Measurements from ENCODE around the gene HDAC9.
A peak's percentile ranks its signal among the peaks of the same experiment; 100 is the strongest.
"Not testable (repeated sequence)": the region's sequence is repeated elsewhere in the genome, so short reads cannot be mapped to it uniquely, and the experiment has no call there.

HDAC9 gene

DNA sequence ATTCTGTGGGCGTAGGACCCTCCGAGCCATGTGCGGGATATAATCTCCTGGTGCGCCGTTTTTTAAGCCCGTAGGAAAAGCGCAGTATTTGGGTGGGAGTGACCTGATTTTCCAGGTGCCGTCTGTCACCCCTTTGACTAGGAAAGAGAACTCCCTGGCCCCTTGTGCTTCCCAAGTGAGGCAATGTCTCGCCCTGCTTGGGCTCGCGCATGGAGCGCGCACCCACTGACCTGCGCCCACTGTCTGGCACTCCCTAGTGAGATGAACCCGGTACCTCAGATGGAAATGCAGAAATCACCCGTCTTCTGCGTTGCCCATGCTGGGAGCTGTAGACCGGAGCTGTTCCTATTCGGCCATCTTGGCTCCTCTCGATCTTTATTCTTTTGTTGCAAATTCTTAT, 495.2 kb downstream of the HDAC9 start:
- not testable (repeated sequence) for DNase-seq

DNA sequence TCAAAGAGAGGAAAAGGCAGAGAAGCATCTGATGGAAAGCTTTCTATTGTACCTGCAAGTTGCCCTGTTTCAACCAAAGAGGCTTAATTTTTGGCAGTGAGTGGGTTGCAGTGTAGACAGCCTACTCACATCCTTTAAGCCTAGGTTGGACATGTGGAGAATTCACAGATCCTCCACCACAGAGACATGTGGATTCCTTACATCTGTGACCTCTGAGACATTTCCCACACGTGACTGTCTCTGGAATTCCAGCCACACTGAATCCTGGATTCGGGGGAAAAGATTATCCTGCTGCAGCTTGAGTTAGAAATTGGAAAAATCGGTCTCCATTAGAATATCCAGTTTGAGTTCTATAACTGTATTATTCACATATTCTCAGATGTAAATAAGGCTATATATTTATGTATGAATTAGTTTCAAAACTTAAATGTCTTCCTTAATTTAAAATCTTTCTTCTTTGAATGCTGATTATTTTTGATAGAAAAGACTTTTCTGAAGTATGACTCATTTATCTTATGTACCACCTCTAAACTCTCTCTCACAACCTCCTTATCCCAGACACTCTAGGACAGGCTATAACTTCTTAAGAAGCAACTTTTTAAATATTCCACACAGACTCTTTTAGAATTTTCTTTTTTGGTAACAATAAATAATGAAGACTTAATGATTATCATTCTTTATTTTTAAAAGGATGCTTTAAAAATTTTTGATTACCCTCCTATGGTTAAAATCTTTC, 498.6 kb downstream of the HDAC9 start:
- DNase-seq: no peak

DNA sequence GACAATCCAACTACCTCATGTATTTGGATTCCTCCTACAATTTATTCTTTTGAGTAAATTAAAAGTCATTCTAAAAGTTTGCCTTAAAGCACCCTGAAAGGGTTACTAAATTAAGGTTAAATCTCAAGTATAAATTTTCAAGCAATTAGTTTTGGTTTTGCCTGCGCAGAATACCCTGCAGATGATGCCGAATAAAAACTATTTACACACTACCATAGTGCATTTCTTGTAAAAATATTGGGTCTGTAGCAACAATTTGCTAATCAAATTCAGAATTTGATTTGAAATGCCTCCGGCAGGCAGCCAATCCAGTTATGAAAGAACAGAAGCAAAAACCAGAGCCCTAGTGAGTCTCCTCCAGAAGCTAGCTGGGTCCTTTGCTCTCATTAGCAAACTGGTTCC, 499.7 kb downstream of the HDAC9 start:
- DNase-seq: no peak

DNA sequence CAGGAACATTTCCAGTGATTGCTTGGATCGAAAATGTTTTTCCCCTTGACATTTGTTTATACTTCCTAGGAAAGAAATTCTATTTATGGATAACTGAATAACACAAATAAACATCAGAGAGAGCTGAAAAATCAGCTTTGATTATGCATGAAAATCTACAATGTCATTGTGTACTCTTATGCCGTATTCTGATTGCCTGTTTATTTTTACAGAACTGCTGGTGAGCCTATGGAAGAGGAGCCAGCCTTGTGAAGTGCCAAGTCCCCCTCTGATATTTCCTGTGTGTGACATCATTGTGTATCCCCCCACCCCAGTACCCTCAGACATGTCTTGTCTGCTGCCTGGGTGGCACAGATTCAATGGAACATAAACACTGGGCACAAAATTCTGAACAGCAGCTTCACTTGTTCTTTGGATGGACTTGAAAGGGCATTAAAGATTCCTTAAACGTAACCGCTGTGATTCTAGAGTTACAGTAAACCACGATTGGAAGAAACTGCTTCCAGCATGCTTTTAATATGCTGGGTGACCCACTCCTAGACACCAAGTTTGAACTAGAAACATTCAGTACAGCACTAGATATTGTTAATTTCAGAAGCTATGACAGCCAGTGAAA, 500.4 kb downstream of the HDAC9 start:
- DNase-seq: no peak

DNA sequence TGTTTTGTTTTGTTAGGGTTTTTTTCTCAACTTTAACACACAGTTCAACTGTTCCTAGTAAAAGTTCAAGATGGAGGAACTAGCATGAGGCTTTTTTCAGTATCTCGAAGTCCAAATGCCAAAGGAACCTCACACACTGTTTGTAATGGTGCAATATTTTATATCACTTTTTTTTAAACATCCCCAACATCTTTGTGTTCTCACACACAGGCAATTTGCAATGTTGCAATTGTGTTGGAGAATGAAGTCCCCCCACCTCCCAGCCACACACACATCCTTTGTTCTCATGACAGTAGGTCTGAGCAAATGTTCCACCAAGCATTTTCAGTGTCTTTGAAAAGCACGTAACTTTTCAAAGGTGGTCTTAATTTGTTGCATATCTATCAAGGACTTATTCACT, 501.0 kb downstream of the HDAC9 start:
- DNase-seq: no peak

DNA sequence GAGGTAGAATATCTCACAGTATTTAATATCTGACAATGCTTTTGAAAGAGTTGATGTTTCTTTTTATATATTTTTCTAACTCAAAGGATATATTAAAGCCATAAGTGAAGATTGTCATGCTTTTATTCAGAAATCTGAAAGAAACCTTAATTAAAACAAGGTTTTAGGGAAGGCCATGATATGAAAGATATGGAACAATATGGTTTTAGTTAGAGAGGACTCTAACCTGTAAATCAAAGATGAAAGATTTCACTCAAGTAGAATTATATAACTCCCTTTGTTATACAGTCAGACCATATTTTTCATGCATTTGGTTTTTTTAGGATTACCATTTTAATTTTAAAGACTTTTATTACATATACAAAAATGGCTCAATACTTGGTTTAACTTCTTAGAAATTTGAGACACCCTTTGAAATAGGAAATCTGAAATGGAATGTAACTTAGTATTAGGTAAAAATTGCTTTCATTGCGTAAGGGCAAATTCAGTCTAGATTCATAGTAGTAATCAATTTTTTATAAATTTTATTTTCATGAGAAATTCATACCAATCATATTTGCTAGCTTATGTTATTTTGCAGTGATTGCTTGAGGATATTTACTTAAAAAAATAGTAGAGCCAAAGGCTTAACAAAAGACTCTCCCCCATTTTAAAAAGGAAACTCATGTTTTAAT, 502.1 kb downstream of the HDAC9 start:
- no peak for DNase-seq

DNA sequence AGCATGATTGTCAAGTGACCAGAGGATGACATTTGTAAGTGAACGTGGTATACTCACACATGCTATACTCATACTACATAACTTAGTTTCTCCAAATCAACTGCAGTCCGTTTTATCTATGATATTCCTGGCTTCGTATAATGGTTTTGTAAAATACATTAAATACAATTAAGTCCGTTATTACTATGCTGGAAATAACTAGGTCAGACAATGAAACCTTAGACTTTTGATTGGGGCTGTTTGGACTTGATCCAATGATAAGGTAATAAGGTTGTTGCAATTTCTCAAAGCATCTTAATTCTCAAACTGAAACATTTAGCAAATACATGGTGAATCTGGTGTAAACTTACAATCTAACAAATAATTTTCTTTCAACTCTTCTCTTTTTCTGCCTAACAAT, 504.9 kb downstream of the HDAC9 start:
- DNase-seq: no peak

DNA sequence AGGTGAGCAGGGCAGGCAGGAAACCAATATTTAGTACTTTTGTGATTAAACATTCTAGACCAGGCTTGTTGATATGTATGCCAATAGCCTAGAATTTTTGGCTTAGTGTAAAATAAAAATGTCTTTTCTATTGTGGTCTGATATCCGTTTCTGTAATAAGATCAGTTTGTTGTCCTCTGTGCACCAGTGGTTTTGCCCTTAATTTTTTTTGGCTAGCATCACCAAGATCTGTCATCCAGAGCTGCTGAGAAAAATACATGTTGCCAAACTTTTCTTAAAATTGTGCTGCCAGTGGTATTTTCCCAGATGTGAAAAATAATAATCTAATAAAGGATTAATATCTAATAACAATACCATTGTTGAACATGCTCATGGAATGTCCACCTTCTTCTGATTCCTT, 506.3 kb downstream of the HDAC9 start:
- no peak for DNase-seq

DNA sequence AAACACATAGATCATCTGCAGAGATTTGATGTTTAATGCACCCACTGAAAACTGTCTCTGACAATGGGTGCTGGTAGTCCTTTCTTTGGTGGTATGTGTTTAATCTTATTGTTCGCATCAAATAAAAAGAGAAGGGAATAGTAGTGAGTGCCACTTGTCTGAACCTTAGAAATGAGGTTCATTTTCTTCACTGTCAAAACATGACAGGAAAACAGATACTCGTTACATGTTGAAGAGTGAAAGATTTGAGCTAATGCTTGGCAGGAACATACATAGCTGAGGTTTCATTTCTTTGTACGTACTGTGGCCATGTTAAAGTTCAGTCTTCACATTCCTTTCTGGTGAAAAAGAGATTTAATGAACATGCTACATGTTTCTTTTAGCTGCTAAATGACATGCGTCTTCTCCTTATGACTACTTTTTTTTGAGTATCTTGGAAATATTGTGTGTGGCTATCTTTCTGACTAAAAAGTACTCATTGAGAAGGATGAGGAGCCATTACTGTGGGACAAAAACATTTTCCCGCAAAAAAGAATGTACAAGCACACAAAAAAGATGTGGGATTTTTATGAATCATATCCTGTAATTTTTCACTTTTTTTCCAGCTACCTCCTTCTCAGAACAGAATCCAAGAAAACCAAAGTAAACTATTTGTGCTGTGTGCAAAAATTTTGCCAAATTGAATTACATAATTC, 513.8 kb downstream of the HDAC9 start:
- DNase-seq: no peak

DNA sequence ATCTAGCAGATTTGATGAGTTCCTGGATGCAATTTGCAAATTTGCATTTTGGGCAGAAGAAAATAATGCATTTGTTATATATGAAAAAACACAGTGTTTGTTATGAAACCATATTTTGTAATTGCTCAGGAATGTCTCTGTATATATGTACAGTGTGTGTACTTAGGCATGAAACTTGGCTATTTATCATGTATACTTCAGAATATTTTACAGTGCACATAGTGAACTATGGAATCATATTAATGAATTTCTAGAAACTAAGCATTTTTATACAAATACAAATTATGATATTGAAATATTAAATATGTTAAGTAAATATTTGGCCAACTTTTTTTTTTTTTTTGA, 514.4 kb downstream of the HDAC9 start:
- no peak for DNase-seq

DNA sequence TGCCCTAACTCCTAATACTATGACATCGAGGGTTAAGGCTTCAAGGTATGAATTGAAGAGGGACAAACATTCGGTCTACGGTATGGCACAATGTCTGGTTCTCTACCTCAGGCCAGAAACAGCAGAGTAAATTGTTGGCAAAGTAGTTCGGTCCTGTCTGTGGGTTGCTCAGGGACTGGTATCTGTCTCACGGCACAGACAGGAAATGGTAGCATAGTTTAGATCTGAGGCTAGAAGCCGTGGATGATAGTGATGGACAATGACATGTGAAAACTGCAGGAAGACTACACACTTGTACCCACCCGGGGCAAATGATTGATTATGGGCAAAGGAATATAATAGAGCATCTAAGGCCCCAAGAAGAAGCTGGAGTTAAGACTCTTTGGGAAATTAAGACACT, 515.7 kb downstream of the HDAC9 start:
- no peak for DNase-seq

DNA sequence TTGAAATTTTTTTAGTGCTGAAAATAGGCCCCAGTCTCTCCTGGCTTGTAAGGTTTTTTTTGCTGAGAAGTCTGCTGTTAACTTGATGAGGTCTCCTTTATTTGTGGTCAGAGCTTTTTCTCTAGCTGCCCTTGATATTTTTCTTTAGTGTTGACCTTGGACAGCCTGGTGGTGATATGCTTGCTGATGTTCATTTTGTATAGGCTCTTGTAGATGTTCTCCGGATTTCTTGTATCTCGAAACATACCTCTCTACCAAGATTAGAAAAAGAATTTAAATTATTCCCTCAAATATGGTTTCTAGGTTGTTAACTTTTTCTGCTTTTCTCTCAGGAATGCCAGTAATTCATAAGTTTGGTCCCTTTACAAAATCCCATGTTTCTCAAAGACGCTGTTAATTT, 519.5 kb downstream of the HDAC9 start:
- no peak for DNase-seq

DNA sequence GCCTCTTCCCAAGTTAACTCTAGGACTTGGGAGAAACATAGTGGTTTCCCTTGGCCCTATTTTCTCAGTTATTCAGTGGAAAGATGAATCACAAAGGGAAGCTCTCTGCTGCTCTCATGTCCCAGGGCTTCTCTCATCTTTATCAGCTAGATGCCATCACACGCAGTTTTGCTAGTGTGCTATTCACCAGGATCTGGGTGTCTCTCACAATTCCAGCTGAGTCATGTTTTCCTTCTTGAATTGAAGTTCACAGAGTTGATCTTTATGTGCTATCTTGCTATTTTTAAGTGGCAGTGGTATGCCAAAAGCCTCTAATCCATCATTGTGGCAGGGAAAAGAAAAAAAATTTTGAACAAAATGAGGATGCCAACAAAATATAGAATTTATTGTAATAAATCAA, 520.6 kb downstream of the HDAC9 start:
- DNase-seq: no peak

DNA sequence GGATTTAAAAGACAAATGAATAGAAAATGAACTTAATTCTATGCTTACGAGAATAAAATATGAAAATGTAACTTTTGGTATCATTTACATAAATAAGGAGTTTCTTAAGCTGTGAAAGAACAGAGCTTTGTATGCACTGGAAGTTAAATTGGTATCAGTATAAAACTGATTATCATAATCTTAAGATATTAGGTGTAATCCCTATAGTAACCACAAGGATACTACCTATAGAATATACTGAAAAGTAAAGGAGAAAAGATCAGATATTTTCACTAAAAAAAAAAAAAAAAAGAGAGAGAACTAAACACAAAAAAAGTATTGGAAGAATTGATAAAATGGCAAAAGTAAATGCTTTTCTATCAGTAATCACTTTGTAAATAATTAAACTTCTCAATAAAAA, 521.8 kb downstream of the HDAC9 start:
- DNase-seq: no peak

DNA sequence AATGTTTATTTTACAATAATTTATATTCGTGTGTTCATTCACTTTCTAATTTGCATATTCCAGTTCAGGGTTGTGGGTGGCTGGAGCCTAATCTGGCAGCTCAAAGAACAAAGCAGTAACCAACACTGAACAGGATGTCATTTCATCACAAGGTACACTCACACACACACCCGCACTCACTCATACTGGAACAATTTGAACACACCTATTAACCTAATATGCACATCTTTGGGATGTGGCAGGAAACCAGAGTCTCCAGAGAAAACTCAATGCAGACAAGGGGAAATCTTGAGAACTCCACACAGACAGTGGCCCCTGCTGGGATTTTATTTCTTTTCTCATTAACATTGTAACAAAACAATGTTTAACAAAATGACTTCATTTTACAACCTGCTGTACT, 524.5 kb downstream of the HDAC9 start:
- DNase-seq: no peak

DNA sequence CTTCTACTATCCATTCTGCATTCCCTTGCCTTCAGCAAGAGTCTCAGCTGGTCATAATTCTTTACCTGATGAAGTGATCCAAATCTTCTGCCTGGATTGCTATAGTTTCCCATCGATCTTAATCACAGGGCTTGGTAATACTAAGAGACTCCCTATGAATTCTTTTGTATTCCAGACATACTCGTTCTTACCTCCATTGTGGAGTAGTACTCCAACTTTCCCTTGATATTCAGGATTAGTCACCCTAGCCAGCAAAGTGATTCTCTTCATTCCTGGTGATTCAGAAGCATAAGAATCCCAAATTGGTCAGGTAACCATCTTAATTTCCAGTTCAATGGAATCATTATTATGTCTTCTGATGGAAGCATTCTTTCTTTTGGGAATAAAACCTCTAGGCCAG, 525.2 kb downstream of the HDAC9 start:
- DNase-seq: no peak

DNA sequence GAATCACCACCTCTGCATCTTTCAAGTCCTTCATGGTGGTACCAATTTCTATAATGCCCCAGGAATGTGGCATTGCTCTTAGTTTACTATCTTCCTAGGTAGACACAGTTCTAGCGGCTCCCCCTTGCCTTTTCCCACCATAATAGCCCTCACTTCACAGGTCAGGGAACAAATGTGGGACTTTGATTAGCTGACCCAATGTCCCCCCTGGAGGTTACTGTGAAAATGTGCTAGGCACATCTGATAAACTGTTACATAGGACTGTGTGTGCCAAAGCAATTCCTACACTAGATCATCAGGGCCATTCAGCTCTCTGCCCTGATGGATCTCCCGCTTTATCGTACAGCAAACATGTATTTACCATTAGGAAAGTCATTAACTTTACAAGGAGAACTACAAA, 527.9 kb downstream of the HDAC9 start:
- no peak for DNase-seq

DNA sequence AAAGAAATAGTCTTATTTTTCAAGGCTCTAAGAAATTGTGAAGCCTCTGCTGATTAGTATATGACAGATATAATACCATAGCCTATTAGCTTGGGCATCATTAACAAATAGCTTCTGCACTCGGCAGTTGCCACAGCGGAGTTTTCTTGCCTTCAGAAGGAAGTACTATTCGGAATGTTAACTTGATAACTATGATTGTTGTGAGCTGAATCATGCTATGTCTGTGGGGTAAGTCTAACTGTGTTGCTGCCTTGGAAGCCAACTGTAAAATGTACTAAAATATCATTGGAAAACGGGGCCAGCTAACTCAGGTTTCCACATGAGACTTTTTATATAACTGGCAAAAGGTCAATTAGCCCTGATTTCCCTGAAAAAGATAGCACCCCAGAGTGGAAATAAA, 528.7 kb downstream of the HDAC9 start:
- DNase-seq: no peak

DNA sequence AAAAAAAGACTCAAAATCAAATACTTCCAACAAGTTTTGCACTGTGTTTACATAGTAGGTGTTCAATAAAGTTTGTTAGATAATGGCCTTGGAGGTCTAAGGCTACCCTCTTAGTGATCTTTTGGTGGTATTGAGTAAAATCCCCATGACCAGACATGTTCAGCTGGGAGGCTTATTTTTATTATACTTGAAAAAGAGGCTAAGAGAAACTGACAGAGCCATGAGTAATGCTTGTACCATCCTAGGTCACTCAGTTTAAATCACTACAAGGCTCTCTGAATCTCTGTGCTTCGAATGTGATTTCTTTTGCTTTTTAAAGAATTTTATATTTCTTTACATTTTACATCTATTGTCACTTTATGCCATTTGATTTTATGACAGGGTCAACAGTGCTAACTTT, 531.3 kb downstream of the HDAC9 start:
- no peak for DNase-seq

DNA sequence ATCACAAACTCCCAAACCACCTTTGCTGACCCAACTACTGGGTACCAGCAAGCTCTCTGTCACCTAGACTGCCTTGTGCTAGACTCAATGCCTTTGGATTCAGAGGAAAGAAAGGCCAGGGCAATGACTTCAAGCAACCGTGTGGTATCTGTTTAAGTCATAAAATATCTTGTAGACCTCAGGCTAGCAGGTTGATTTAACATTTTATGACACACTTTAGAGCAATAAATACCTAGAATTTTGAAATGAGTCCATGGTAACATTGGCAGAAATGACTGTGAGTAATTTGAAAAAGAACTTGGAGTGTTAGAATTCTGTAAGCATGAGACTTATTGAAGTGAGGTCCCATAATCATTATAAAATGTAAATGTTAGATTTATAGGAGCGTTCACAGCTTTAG, 534.7 kb downstream of the HDAC9 start:
- DNase-seq: no peak

DNA sequence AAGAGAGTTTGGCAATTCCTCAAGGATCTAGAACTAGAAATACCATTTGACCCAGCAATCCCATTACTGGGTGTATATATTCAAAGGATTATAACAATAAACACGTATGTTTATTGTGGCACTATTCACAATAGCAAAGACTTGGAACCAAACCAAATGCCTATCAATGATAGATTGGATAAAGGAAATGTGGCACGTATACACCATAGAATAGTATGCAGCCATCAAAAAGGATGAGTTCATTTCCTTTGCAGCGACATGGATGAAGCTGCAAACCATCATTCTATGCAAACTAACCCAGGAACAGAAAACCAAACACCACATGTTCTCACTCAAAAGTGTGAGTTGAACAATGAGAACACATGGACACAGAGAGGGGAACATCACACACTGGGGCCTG, 537.4 kb downstream of the HDAC9 start:
- not testable (repeated sequence) for DNase-seq

DNA sequence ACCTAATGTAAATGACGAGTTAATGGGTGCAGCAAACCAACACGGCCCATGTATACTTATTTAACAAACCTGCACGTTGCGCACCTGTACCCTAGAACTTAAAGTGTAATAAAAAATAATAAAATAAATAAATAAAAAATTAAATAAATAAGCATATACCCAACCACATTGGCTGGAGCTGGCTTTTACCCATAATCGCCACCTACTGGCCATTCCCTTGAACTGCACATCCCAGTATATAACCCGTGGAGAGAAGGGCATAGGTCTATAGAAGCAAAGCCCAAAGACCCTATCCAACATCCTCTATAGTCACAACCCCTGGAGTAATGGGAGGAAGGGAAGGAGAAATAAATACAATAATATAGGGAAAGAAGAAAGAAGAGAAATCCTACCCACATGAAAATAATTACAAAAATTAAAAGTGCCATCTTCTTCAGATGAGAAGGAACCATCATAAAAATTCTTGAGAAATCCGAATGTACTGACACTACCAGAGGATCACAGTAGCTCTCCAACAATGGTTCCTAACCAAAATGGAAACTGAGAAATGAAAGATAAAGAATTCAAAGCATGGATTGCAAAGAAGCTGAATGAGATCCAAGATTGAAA, 556.3 kb downstream of the HDAC9 start:
- peak; percentile 9 for DNase-seq
